ENCODE results near the gene OTUD1. TPM values are rescaled to one million over a fixed set of nuclear protein-coding genes. Genes with fewer than 3 reads are reported as not detected.

OTUD1 gene
- total and polyA plus RNA-seq, 12 donors = 4.8 to 31.1 (median 15.1) TPM

DNA sequence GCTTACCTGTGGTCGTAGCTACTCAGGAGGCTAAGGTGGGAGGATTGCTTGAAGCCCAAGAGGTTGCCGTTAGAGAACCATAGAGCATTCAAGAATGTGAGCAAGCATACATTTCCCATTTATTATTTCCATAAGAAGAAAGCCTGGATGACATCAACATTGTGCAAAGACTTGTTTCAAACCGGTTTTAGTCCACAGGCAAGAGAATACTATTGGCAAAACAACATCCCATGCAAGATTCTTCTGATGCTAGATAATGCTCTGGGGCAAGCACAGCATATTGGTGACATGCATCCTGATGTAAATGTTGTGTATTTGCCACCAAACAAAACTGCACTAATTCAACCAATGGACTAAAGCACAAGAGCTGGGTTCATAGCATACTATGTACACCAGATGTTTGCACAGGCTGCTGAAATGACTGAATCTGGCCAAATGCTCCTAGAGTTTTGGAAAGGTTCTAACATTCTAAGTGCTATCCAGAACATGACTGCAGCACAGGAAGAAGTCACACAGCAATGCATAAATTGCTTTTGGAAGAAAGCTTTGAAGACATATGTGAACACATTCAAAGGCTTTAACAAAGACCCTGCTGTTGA lies 42.6 kb downstream of the OTUD1 start:
- no peaks in the 10 kb centered on the region for H3K4me1 ChIP-seq (replicated peaks in 1 of 2)
- no peaks in the 10 kb centered on the region for H3K36me3 ChIP-seq (replicated peaks in 1 of 2)
- no peaks in the 10 kb centered on the region for H3K27me3 ChIP-seq
- H3K4me3 ChIP-seq = no peak overlapping the region
- DNase-seq = no peak
- TF ChIP-seq, protein P1, sequence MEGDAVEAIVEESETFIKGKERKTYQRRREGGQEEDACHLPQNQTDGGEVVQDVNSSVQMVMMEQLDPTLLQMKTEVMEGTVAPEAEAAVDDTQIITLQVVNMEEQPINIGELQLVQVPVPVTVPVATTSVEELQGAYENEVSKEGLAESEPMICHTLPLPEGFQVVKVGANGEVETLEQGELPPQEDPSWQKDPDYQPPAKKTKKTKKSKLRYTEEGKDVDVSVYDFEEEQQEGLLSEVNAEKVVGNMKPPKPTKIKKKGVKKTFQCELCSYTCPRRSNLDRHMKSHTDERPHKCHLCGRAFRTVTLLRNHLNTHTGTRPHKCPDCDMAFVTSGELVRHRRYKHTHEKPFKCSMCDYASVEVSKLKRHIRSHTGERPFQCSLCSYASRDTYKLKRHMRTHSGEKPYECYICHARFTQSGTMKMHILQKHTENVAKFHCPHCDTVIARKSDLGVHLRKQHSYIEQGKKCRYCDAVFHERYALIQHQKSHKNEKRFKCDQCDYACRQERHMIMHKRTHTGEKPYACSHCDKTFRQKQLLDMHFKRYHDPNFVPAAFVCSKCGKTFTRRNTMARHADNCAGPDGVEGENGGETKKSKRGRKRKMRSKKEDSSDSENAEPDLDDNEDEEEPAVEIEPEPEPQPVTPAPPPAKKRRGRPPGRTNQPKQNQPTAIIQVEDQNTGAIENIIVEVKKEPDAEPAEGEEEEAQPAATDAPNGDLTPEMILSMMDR (IDR thresholded peaks at IDR 0.05) = no peak
- no peak for TF ChIP-seq POLR2A (IDR thresholded peaks at IDR 0.05)
- no peak overlapping the region for H3K27ac ChIP-seq
- no peaks in the 10 kb centered on the region for H3K9me3 ChIP-seq (replicated peaks in 1 of 3)
- WGBS, 4 donors = 71 to 84% (median 82%) methylated on average over 3 of the region's 3 CpGs
- intact Hi-C loops (cut with DNase I) = no loop called here

DNA sequence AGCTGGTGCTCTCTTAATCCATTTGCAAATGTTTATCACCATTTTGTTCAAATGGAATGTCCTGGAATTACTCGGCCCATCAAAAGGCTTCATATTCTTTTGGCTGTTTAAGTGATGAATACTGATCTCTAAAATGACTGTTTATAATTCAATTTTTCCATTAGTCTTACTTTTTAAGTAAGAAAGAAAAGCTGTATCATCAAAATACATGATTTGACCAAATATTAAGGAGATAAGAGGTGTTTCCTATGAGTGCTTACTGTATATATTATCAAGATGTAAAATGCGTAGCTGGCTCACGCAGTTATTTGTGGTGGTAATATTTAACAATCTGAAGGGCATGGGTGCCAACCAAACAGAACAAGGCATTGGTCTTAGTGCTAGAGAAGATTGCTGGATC lies 51.2 kb downstream of the OTUD1 start:
- H3K27me3 ChIP-seq = peaks cover 8% of the 10 kb centered on the region
- H3K36me3 ChIP-seq (replicated peaks in 1 of 2) = no peaks in the 10 kb centered on the region
- no peak for DNase-seq
- no peaks in the 10 kb centered on the region for H3K4me1 ChIP-seq (replicated peaks in 1 of 2)
- WGBS, 4 donors = 84 to 93% (median 91%) methylated on average over 3 of the region's 3 CpGs
- H3K4me3 ChIP-seq = no peak overlapping the region
- intact Hi-C loops (cut with DNase I) = no loop called here
- H3K9me3 ChIP-seq (replicated peaks in 1 of 3) = no peaks in the 10 kb centered on the region
- H3K27ac ChIP-seq = no peak overlapping the region
- TF ChIP-seq POLR2A (IDR thresholded peaks at IDR 0.05) = no peak
- TF ChIP-seq, protein P1 (IDR thresholded peaks at IDR 0.05) = no peak

MicroRNA genes within 50 kb of the gene (microRNA counts, 767-probe panel; counts per million panel counts)
- microRNA hsa-miR-1254 = 0 counts per million in 2 donors

Small RNA genes within 50 kb of the gene (microRNA-seq; reads per million reads assigned to microRNA genes)
- 0 reads per million in 3 donors for gene MIR1254-2

Small RNA genes within 50 kb of the gene (small RNA-seq; reads per million reads assigned to genes)
- gene MIR1254-2 = 0 reads per million in 2 donors

Other genes with a start within 250 kb of the OTUD1 start
- not detected for gene PTF1A, start 246.8 kb upstream of the OTUD1 start, total RNA-seq
- not detected for gene PTF1A, start 246.8 kb upstream of the OTUD1 start, polyA plus RNA-seq
- under 1 TPM in 3 of 9 donors, not detected in 6; 0.23 to 0.50 (median 0.43) TPM for gene C10orf67, start 94.3 kb upstream of the OTUD1 start, total RNA-seq
- under 1 TPM; 0.03 to 0.13 (median 0.08) TPM for gene C10orf67, start 94.3 kb upstream of the OTUD1 start, polyA plus RNA-seq